ENCODE data around the gene CAV1.

Gene CAV1

DNA sequence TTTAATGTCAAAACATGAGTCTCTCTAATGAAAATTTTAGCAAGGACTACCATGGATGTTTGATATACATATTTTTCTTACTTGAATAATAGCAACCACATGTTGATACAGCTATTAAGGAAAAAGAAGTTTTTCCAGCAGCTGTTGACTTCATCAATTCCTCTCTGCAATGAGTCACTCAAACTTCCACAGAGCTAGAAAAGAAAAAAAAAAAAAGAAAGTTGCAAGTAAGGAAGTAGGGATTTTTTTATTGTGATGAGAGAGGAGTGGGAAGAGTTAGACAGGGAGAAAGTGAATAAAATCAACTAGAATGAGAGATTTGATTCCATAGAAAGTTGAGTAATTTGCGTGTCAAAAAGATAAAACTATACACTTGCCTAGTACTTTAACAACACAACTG is 46.2 kb downstream of the CAV1 start:
- 0 out of 2 replicates have a peak, but pooled peaks cover 2% of the 10 kb centered on the region for H3K9me3 ChIP-seq (ENCODE audit: low read depth, low read length)
- TF ChIP-seq POLR2AphosphoS5 (IDR thresholded peaks at IDR 0.05; ENCODE audit: borderline replicate concordance, low read depth, low read length) (no peak), EZH2 (IDR thresholded peaks at IDR 0.05) (no peak), FOXP2 (optimal IDR thresholded peaks at IDR 0.05; ENCODE audit: control extremely low read depth, extremely low read length, insufficient read depth) (no peak)
- no peak for DNase-seq (ENCODE audit: low read depth, low spot score)
- H3K9ac ChIP-seq (ENCODE audit: insufficient read length) = no peak overlapping the region
- no peak overlapping the region for H3K4me3 ChIP-seq
- H3K36me3 ChIP-seq (ENCODE audit: insufficient read depth, low read length) = no peaks in the 10 kb centered on the region
- H3K27ac ChIP-seq = peak overlapping the region; percentile 55

DNA sequence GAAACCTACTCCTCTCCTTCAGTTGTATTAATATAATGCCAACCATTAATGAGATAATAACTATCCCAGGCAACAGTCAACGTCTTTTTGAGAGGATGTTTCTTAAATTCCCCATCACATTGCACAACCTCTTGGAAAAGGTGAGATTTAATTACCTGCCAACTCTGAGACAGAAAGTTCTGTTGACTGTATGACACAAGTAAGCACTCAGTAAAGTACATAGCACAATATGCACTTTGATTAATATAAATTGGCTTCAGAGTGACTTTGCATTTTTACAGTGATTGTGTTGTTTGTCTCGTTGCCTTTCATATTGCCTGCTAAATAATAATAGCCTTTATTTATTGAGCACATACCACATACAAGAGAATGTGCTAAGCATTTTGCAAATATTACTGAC is 46.7 kb downstream of the CAV1 start:
- no peak for DNase-seq (ENCODE audit: low read depth, low spot score)
- no peak overlapping the region for H3K4me3 ChIP-seq
- H3K9ac ChIP-seq (ENCODE audit: insufficient read length) = no peak overlapping the region
- no peaks in the 10 kb centered on the region for H3K36me3 ChIP-seq (ENCODE audit: insufficient read depth, low read length)
- TF ChIP-seq FOXP2 (optimal IDR thresholded peaks at IDR 0.05; ENCODE audit: control extremely low read depth, extremely low read length, insufficient read depth) (no peak), EZH2 (IDR thresholded peaks at IDR 0.05) (no peak), POLR2AphosphoS5 (IDR thresholded peaks at IDR 0.05; ENCODE audit: borderline replicate concordance, low read depth, low read length) (no peak)
- 0 out of 2 replicates have a peak, but pooled peaks cover 1% of the 10 kb centered on the region for H3K9me3 ChIP-seq (ENCODE audit: low read depth, low read length)
- peak overlapping the region; percentile 55 for H3K27ac ChIP-seq

DNA sequence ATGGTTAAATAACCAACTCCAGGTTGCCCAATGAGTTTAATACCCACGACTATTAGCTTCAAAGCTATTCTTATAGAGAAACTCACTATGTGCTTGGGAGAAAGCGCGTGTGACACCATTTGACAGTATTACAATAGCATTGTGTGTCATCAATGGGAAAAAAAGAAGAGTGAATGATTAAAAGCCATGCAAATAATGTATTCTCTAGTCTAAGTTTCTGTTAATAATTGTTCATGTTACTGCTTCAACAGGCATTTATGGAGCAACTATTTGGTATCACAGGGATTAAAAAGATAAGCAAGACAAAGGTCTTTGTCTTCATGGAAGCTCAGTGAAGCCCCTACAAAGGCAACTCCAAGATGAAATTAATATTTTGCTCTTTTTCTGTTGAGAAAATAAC is 47.2 kb downstream of the CAV1 start:
- TF ChIP-seq POLR2AphosphoS5 (IDR thresholded peaks at IDR 0.05; ENCODE audit: borderline replicate concordance, low read depth, low read length) (no peak), FOXP2 (optimal IDR thresholded peaks at IDR 0.05; ENCODE audit: control extremely low read depth, extremely low read length, insufficient read depth) (no peak), EZH2 (IDR thresholded peaks at IDR 0.05) (no peak)
- no peak overlapping the region for H3K9ac ChIP-seq (ENCODE audit: insufficient read length)
- H3K27ac ChIP-seq = no peak overlapping the region
- no peak overlapping the region for H3K4me3 ChIP-seq
- no peaks in the 10 kb centered on the region for H3K9me3 ChIP-seq (ENCODE audit: low read depth, low read length)
- no peaks in the 10 kb centered on the region for H3K36me3 ChIP-seq (ENCODE audit: insufficient read depth, low read length)
- no peak for DNase-seq (ENCODE audit: low read depth, low spot score)

DNA sequence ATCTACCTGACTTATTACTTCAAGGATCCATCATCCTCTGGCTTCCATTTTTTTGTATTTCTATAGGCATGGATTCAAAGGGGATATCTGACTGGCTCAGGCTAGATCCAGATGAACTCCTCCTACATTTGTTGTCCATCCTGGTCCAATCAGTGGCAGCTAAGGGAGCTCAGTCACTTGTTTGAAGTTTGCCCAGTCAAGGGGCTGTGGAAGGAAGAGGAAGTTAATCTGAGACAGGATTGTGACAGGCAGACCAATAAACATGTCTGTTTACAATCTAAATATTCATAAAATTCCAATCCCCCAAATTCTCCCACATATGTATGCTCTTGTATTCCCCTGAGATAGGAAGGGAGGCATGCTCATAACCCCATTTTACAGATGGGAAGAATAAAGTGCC is 48.7 kb downstream of the CAV1 start:
- Histone ChIP-seq H3K36me3 (ENCODE audit: insufficient read depth, low read length) (no peaks in the 10 kb centered on the region; the same call in 1 of the 2 replicates), H3K9ac (ENCODE audit: insufficient read length) (no peak overlapping the region), H3K9me3 (ENCODE audit: low read depth, low read length) (no peaks in the 10 kb centered on the region), H3K4me3 (no peak overlapping the region), H3K27ac (peak overlapping the region; percentile 60)
- no peak for DNase-seq (ENCODE audit: low read depth, low spot score)
- TF ChIP-seq FOXP2 (optimal IDR thresholded peaks at IDR 0.05; ENCODE audit: control extremely low read depth, extremely low read length, insufficient read depth) = no peak
- TF ChIP-seq EZH2 (IDR thresholded peaks at IDR 0.05) = no peak

DNA sequence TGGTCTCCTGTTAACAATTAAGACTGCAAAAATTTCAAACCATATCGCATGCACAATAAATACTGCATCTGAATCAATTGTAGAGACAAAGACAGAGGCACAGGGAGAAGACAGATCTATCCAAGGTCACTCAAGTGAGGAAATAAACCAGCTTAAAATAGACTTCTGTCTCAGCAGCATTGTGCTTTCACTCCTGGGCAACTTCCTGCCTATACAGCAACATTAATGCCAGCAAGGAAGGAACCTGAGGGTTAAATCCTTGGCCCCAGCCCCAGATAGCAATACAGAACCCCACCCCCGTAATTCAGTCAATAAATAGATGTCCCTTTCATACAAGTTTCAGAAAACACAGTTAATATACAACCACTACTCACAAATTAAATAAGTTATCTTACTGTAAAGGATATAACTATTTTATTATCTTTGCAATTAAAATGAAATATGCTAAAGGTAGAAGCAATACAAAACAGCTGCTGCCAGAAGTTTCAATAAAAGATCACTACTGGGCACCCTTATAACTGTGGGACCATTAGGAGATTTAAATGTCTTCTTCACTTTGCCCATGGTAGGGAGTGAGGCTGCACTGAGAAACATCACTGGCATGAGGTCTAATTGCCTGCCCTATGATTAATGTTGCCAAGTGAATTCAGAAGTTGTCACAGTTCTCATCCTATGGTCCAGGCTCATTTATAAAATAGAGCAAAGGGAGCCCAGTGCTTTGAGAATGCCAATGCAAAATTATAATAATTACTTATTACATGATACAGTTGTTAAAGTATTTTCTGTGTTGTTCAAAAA is 49.4 kb downstream of the CAV1 start:
- Histone ChIP-seq H3K27ac (peak overlapping the region; percentile 60), H3K9ac (ENCODE audit: insufficient read length) (no peak overlapping the region)

DNA sequence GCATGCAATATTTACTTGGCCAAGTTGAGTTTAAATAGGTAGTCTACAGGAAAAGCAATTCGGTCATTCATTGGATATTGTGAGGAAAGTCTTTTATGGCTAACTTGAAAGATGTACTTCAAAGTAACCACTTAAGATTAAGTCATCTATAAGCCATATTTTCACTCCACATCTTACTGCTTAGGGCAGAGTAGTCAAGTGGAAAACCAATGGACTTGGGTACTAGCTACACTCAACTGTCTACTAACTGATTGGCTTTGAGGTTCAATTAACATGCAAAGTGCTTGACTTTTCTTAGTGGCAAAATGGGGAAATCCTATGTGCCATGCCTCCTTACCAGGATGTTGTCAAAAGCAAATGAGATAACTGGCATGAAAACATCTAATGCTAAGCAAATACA is 51.0 kb downstream of the CAV1 start:
- Histone ChIP-seq H3K9me3 (ENCODE audit: low read depth, low read length) (no peaks in the 10 kb centered on the region), H3K36me3 (ENCODE audit: insufficient read depth, low read length) (no peaks in the 10 kb centered on the region; the same call in 1 of the 2 replicates), H3K27ac (no peak overlapping the region; the same call in 1 of the 2 replicates), H3K4me3 (no peak overlapping the region), H3K9ac (ENCODE audit: insufficient read length) (no peak overlapping the region)
- TF ChIP-seq EZH2 (IDR thresholded peaks at IDR 0.05) (no peak), FOXP2 (optimal IDR thresholded peaks at IDR 0.05; ENCODE audit: control extremely low read depth, extremely low read length, insufficient read depth) (no peak), POLR2AphosphoS5 (IDR thresholded peaks at IDR 0.05; ENCODE audit: borderline replicate concordance, low read depth, low read length) (no peak)
- DNase-seq (ENCODE audit: low read depth, low spot score) = no peak

More for the DNA sequence above, 49.4 kb downstream of the CAV1 start:
- no peak for DNase-seq (ENCODE audit: low read depth, low spot score)
- Histone ChIP-seq H3K9me3 (ENCODE audit: low read depth, low read length) (no peaks in the 10 kb centered on the region), H3K36me3 (ENCODE audit: insufficient read depth, low read length) (no peaks in the 10 kb centered on the region; the same call in 1 of the 2 replicates), H3K4me3 (no peak overlapping the region; the same call in 1 of the 2 replicates)
- TF ChIP-seq EZH2 (IDR thresholded peaks at IDR 0.05) (no peak), POLR2AphosphoS5 (IDR thresholded peaks at IDR 0.05; ENCODE audit: borderline replicate concordance, low read depth, low read length) (no peak), FOXP2 (optimal IDR thresholded peaks at IDR 0.05; ENCODE audit: control extremely low read depth, extremely low read length, insufficient read depth) (no peak)

DNA sequence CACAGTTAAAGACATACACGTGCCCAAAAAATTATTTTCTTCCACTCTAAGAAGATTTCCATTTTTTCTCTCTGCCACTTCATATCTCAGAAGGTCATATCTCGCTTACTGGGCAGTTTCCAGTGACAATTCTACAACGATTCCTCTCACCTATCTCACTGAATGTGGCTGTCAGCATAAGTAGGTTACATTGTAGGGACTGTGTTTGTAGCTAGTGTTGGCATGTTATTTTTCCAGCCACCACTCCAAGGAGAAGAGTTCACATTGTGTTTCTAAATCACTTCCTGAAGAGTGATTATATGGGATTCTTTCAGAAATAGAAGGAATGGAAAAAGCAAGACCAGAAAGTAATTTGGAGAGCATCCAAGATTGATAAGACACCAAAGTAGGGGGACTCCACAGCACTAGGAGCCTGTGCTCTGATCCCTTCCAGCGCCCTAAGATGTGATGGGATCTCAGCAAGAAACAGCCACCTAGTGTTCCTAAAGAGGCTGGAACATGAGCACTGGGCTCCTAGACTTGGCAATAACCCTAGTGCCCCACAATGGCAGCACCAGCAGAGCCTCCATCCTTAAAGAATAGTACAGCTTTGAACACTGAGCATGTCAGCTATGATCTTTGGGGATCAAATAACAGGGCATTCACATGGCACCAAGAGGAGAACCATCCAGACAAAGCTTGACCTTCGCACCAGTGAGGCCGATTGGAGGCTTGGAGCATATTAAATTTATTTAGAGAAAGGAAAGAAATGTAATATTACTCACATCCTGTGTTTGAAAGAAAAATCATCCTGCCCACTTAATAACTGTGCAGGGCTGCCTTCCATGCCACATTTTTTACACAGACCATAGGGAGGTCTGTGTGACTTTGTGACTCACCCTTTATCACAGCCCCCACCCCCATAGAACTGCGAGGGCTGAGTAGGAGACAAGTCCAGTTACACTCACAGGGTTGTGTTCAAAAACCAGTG is 51.8 kb downstream of the CAV1 start:
- Histone ChIP-seq H3K36me3 (ENCODE audit: insufficient read depth, low read length) (no peaks in the 10 kb centered on the region; the same call in 1 of the 2 replicates), H3K9me3 (ENCODE audit: low read depth, low read length) (no peaks in the 10 kb centered on the region), H3K27ac (peak overlapping the region; percentile 58), H3K9ac (ENCODE audit: insufficient read length) (no peak overlapping the region), H3K4me3 (no peak overlapping the region)
- DNase-seq (ENCODE audit: low read depth, low spot score) = no peak
- TF ChIP-seq EZH2 (IDR thresholded peaks at IDR 0.05) (no peak), FOXP2 (optimal IDR thresholded peaks at IDR 0.05; ENCODE audit: control extremely low read depth, extremely low read length, insufficient read depth) (no peak), POLR2AphosphoS5 (IDR thresholded peaks at IDR 0.05; ENCODE audit: borderline replicate concordance, low read depth, low read length) (no peak)

DNA sequence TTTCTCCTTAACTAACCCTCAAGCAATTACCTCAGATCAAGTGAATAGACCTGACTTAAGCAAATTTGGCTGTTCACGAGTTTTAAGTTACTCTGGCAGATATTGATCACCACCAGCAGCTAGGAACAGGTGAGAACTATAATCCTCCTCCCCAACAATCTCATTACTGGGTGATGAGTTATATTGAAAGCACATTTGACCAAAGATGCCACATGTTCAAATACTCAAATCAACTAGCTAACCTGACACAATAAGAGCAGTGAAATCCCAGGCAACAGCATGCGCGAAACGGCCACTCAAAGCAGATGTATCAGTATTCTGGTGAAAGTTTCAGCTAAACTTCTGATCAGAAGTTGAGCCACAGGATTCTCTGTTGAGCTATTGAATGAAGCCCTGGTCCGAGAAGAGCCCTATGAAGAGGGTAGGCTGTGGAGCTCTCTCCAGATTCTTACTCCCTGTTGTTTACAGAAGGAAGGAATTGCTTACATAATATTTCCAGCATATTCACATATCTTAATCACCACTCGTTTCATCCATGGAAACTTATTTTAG is 52.6 kb downstream of the CAV1 start:
- H3K36me3 ChIP-seq (ENCODE audit: insufficient read depth, low read length) = no peaks in the 10 kb centered on the region; the same call in 1 of the 2 replicates
- H3K4me3 ChIP-seq = no peak overlapping the region
- peak overlapping the region; percentile 58; the same call in 1 of the 2 replicates for H3K27ac ChIP-seq
- no peaks in the 10 kb centered on the region for H3K9me3 ChIP-seq (ENCODE audit: low read depth, low read length)
- no peak for DNase-seq (ENCODE audit: low read depth, low spot score)
- no peak for TF ChIP-seq FOXP2 (optimal IDR thresholded peaks at IDR 0.05; ENCODE audit: control extremely low read depth, extremely low read length, insufficient read depth)
- H3K9ac ChIP-seq (ENCODE audit: insufficient read length) = no peak overlapping the region
